GM19099 (cell line): ENCODE results near the gene GABBR1.

Experiments
- POLR2A ChIP-seq: IDR thresholded peaks from 3 replicates; pipeline ENCODE4 v1.6.1; 2011; ENCODE audit warnings: low read depth; ENCODE audit not compliant: insufficient read length; ENCODE audit errors: extremely low read depth

Gene GABBR1

GRCh38 chr6:29567541-29567940, 65.4 kb downstream of the GABBR1 start:
- TF ChIP-seq POLR2A, result no peak

DNA sequence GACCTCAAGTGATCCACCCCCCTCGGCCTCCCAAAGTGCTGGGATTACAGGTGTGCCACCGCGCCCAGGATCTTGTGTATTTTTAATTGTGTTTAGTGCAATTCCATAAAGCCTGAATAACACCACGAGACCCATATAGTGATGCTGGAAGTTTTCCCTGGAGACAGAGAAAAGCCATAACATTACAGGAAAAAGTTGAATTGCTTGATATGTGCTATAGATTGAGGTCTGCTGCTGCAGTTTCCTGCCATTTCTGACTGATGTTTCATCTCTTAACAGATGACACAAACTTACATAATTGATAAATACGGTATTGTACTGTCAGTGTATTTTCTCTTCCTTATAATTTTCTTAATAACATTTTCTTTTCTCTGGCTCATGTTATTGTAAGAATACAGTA, 66.1 kb downstream of the GABBR1 start:
- TF ChIP-seq POLR2A, result no peak

DNA sequence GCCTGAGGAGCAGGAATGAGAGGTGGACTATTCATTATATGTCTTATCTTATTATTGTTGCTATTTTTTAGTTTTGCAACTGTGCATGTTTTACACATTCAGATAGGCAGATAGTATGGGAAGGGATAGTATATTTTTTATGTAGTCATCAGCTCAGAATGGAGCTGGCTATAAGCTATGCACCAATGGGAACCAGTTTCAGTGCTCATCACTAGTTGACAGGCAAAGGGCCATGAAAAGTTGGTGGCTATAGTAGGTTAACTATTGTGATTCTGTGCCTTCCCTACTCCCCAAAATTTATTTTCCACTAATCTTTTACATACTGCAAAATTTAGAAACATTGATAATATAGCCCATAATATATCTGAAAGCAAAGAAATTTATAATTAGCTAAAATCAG, 68.1 kb downstream of the GABBR1 start:
- no peak for TF ChIP-seq POLR2A

GRCh38 chr6:29563435-29563965, 69.5 kb downstream of the GABBR1 start:
- no peak for TF ChIP-seq POLR2A

- TF ChIP-seq POLR2A, result no peak
These were observed 71.3 kb downstream of the GABBR1 start for GRCh38 chr6:29561606-29562181.

GRCh38 chr6:29561091-29561490, 71.9 kb downstream of the GABBR1 start:
- no peak for TF ChIP-seq POLR2A

DNA sequence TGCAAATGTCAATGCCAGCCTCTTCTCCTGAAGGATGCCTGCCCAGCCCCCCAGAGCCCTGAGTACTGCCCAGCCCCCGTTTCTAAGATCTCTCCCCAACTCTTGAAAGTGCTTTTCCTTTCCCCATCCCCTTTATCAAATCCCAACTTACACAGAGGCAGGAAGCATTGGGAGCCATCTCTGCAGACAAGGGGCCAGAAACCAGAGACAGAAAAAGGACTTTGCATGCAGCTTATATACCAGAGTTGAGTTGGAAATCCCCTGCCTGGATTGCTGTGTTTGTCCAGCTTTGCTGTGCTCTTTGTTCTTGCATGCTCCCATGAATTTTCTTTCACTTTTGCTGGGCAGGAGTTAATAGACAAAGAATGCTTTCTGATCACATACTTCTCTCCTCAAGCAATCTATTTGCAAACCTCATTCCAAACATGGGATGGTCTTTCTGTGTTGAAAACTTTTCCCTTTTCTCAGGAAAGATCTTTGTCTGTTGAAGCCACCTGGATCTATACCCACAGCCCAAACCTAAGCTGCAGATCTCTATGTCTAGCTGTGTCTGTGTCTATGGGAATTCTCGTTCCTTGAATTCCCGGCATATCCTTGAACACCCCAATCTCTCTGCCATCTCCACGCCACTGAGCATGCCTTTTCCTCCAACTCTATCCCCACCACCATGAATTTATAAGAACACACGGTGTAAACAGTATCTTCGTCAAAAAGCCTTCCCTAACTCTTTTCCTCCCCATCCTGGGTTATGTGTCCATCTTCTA, 73.3 kb downstream of the GABBR1 start, which contains the start of gene UBD:
TSS of gene UBD (minus strand) at position 209 of the 764 bp plus-strand sequence. CDS start at position 178, 31 bp downstream.
- peak; percentile 52 for TF ChIP-seq POLR2A

GRCh38 chr6:29558439-29559079, 74.4 kb downstream of the GABBR1 start:
- no peak for TF ChIP-seq POLR2A

DNA sequence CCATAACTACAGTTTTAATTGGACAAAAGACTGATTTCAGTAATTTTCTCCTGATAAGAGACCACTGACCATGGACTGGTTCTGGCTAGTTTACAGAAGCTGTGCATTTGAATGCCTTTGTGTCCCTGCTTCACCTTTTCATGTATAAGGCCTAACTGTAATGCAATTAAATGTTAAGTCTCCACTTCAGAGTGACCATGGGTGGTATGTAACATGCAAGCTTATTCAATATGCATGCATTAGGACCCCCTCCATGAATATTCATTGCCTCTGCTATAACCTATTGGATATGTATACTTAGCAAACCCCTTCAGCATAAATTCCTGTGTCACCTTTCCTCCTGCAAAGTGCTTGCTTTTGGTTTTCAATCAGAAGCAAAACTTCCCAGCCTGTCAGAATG, 75.7 kb downstream of the GABBR1 start:
- no peak for TF ChIP-seq POLR2A

GRCh38 chr6:29554764-29555163, 78.2 kb downstream of the GABBR1 start:
- TF ChIP-seq POLR2A, result no peak

GRCh38 chr6:29553268-29554057, 79.5 kb downstream of the GABBR1 start:
- TF ChIP-seq POLR2A, result no peak

GRCh38 chr6:29552512-29553051, 80.4 kb downstream of the GABBR1 start:
- no peak for TF ChIP-seq POLR2A

DNA sequence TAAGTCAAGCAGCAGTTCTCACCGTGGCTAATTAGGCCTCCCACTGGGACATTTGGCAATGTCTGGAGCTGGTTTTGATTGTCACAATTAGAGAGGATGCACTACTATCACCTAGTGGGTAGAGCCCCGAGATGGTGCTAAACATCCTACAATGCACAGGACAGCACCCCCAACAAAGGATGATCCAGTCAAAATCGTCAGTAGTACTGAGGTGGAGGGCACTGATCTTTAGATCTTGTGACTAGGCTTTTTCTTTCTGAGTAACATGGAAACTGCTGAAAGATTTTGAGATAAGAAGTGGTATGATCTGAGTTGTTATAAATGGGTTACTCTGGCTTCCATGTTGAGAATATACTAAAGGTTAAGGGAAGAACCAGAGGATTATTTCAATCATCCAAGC, 85.4 kb downstream of the GABBR1 start:
- no peak for TF ChIP-seq POLR2A

DNA sequence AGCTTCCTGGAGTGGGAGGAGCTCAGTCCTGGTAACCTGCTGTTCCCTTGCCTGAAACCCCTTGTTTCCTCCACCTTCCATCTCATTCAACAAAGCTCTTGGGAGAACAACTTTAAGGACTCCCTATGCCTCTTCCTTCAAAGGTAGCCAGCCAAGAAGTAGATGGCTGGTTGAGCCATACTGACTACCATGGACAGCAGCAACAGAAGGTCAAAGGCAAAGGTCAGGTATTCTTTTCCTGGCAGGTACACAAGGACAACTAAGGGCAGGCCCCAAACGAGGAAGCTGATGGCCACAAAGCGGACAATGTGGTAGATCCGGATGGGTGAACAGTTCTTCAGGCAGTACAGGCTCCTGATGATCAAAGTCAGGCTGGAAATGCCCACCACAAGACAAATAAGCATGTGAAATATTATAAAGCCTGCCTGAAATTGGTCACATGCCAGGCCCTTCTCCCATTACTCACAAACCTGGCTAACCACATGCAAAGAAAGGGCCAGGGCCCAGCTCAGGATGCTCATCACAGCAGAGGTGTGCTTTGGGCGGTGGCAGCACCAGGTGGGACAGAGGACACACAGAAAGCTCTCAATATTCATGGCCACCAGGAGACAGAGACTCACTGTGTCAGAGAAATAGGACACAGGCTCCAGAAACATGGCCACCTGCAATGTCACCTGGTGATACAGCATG, 95.1 kb downstream of the GABBR1 start:
- TF ChIP-seq POLR2A, result no peak
